GM10248 (cell line): Measurements from ENCODE around the gene SSBP3.

Experiments used
- CTCF ChIA-PET: fragments of 300-600 bp; sonication (Branson Sonifier 250); formaldehyde crosslinking; extraction: SDS; loops from one replicate; lab custom pipeline; 2021; ENCODE audit warnings: antibody characterized with exemption; lab: Yijun Ruan, JAX
- POLR2A ChIA-PET: fragments of 350-650 bp; sonication (Branson Sonifier 250); formaldehyde crosslinking; extraction: SDS; loops from one replicate; lab custom pipeline; 2020; ENCODE audit warnings: antibody characterized with exemption; lab: Yijun Ruan, JAX
- DNase-seq: peaks from one replicate; pipeline ENCODE4 v3.0.0; 2012; ENCODE audit errors: extremely low spot score
- TF ChIP-seq, protein P1 (sequence below): IDR thresholded peaks from 2 replicates; pipeline ENCODE4 v1.5.1; 2012; ENCODE audit warnings: mild to moderate bottlenecking, low read depth; ENCODE audit errors: extremely low read depth, missing control alignments, control extremely low read depth

Gene SSBP3

DNA sequence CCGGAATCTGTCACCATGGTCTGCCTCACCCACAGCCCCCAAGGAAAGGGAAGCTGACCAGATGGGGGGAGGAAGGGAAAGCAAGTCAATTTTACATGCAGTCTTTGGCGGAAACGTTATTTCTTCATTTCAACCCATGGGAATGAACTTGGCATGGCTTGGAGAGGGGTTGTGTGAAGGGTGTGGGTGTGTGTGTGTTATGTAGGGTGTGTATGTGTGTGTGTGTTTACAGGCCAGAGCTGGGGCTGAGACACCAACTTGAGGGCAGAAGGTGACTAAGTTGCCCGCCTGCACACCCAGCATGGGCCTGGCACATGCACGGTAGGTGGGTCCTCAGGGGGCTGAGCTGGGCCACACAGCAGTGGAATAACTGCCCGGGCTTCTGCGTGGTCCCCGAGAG, 141.1 kb downstream of the SSBP3 start:
- ChIA-PET POLR2A (no interaction called here), CTCF (interaction anchor here (0.8 to 1.5 kb wide), 3 partner anchors 11 to 118 kb away, joined by 3 to 6 read pairs (median 3); no protein-coding TSS in a partner anchor)
- DNase-seq: no peak
- TF ChIP-seq, protein P1, sequence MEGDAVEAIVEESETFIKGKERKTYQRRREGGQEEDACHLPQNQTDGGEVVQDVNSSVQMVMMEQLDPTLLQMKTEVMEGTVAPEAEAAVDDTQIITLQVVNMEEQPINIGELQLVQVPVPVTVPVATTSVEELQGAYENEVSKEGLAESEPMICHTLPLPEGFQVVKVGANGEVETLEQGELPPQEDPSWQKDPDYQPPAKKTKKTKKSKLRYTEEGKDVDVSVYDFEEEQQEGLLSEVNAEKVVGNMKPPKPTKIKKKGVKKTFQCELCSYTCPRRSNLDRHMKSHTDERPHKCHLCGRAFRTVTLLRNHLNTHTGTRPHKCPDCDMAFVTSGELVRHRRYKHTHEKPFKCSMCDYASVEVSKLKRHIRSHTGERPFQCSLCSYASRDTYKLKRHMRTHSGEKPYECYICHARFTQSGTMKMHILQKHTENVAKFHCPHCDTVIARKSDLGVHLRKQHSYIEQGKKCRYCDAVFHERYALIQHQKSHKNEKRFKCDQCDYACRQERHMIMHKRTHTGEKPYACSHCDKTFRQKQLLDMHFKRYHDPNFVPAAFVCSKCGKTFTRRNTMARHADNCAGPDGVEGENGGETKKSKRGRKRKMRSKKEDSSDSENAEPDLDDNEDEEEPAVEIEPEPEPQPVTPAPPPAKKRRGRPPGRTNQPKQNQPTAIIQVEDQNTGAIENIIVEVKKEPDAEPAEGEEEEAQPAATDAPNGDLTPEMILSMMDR: no peak

DNA sequence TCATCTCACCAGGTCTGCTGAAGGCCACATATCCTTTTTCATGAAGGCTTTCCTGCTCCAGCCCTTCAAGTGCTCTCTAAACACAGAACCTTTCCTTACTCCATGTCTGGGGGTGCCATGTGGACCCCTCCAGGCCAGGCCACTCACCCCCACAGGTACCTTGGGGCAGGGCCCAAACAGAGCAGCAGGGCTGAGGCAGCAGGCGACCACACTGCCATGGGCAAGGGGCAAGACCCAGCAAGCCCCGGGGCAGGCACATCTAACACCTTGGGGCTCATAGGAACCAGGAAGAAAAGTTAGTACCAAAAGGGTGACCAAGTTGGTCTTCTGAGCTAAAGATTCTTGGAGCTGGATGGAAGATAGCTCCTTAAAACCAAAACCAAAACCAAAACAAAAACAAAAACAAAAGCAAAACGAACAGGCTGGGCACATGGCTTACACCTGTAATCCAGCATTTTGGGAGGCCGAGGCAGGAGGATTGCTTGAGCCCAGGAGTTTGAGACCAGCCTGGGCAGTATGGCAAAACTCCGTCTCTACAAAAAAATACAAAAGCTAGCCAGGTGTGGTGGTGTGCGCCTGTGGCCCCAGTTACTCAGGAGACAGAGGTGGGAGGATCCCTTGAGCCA, 142.5 kb downstream of the SSBP3 start:
- TF ChIP-seq, protein P1: no peak
- POLR2A ChIA-PET: no interaction called here
- CTCF ChIA-PET: interaction anchor here (1.3 kb wide), 1 partner anchor 11 kb away, joined by 6 read pairs; no protein-coding TSS in a partner anchor
- DNase-seq: no peak

DNA sequence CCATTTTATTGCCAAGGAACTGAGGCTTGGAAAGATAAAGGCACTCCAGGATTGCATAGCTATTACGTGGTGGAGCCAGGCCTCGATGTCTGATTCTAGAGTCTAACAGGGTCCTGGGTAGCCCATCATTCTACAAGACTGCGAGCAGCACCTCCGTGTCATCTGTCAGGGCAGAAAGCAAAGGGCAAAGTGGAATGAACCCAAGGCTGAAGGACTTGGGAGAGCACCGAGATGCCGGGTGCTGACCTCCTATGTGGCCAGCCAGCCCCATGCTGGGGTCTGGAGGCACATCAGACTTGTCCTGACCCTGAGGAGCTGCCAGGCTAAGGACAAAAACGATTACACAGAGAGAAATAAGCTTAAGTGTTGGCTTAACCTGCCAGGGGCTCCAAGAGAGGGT, 143.9 kb downstream of the SSBP3 start:
- ChIA-PET POLR2A (no interaction called here), CTCF (interaction anchor here (1.1 to 1.7 kb wide), 3 partner anchors 9 to 286 kb away, joined by 3 to 4 read pairs (median 4); partner anchors contain the start of gene ACOT11)
- DNase-seq: no peak
- TF ChIP-seq, protein P1: no peak

DNA sequence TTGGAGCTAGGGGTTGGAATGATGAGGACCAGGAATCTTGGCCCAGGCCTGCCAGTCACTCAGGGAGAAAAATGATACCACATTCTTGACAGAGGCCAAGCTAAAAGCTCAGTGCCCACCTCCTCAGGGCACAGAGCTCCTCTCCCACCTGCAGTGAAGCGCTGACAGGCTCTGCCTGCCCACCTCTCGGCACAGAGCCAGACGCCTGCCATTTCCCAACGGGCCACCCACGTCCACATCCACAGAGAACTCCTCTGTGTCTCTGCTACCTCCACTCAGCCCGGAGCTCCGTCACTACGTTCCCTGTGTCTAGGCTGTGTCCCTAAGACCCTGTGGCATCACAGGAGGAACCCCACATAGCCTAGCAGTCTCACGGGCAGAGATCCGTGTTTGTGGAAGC, 145.4 kb downstream of the SSBP3 start:
- ChIA-PET POLR2A (no interaction called here), CTCF (interaction anchor here (1.7 kb wide), 1 partner anchor 8 kb away, joined by 4 read pairs; no protein-coding TSS in a partner anchor)

DNA sequence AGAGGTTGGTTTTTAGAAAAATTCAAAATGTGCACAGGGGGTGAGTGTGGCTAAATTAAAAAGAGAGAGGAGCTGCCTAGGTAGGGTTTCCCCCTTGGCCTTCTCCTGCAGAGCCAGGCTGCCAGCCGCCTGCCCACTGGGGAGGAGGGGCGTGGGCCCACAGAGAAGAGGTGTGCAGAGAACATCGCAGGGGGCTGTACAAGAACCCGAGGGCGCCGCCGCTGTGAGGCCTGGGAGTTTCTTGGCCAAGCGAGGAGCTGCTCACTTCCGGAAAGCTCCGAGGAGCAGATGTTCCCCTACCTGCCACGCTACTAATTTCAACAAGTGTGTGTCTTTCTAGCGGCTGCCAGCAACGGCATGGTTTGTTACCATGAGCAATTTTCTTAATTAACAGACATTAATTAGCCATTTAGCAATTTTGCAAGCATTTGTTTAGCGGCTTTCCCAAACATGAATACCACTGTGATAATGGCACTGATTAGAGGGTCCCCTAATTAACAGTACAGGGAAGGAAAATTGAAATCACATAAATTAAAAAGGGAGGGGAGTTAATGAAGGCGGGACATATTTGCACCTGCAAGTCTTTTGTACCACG, 146.6 kb downstream of the SSBP3 start:
- no peak for DNase-seq
- POLR2A ChIA-PET: no interaction called here
- CTCF ChIA-PET: no interaction called here
- TF ChIP-seq, protein P1: no peak

More for the DNA sequence above, 145.4 kb downstream of the SSBP3 start:
- TF ChIP-seq, protein P1: no peak
- DNase-seq: no peak

DNA sequence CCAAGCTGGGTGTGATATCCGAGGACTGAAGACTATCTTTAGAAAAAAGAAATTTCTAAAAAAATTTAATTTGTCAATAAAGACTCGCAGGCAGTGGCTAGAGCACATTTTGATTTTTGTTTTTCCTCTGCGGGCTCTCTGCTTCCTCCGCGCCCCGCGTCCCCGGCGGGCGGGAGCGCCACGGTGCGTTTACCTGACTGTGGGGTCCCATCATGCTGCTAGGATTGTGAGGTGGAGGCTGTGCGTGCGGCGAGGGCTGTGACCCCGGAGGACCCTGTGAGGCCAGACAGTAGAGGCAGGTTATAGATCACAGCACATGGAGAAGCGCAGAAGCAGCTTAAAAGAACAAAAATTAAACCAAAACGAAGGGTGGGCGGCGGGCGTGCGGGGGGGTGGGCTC, 148.3 kb downstream of the SSBP3 start:
- TF ChIP-seq, protein P1: no peak
- POLR2A ChIA-PET: no interaction called here
- no peak for DNase-seq
- CTCF ChIA-PET: no interaction called here
